Muscle layer of colon (tissue), 2 donors: ENCODE results near the gene KCTD1.

Experiments used
- H3K27ac ChIP-seq: one replicate; pipeline ENCODE4 v1.7.0; 2013; ENCODE audit warnings: low read depth, mild to moderate bottlenecking, low read length, moderate library complexity
- H3K27me3 ChIP-seq, 2 donors: one replicate each; pipeline ENCODE4 v1.7.0; 2013; ENCODE audit warnings: low read length in 2 of 2, mild to moderate bottlenecking in 2 of 2; ENCODE audit not compliant: insufficient read depth in 2 of 2, control insufficient read depth in 1 of 2
- H3K36me3 ChIP-seq: one replicate; pipeline ENCODE4 v1.7.0; 2013; ENCODE audit warnings: mild to moderate bottlenecking, low read length; ENCODE audit not compliant: insufficient read depth
- H3K4me1 ChIP-seq: one replicate; pipeline ENCODE4 v1.7.0; 2013; ENCODE audit warnings: mild to moderate bottlenecking, low read length; ENCODE audit not compliant: insufficient read depth
- H3K4me3 ChIP-seq, 2 donors: one replicate each; pipeline ENCODE4 v1.7.0; 2013; ENCODE audit warnings: low read length in 2 of 2, low read depth in 1 of 2, mild to moderate bottlenecking in 1 of 2, moderate library complexity in 1 of 2
- H3K9ac ChIP-seq: one replicate; pipeline ENCODE4 v1.7.0; 2013; ENCODE audit warnings: low read length
- H3K9me3 ChIP-seq: one replicate; pipeline ENCODE4 v1.7.0; 2013; ENCODE audit warnings: mild to moderate bottlenecking, low read length
- donor health status: abdominal sarcoma.
- donor health status: Adenocarcinoma of cecum.

Gene KCTD1

DNA sequence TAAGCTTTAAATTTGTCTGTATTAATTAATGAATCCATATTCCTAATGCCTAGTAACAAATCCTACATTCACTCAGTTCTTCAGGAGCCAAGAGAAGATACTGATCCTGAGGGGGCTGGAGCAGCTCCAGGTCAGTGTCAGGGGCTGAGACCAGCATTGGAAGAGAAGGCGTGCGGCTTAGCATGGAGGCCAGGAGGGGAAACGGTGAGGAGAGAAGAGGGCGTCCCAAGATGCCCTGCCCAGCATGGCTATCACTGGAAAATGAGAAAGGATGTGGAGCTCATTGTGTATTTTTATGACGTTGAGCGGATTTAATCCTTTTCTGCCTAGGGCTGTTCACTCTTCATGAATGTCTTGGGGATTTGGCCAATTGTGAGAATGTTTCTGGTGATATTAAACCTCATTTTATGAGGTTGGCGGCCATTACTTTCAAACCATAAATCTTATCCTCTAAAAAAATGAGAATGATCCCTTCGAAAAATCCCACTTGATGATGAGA is 131.7 kb downstream of the KCTD1 start:
- H3K27me3 ChIP-seq, result no peaks in the 10 kb centered on the region
- no peak overlapping the region for H3K4me3 ChIP-seq
- H3K36me3 ChIP-seq, result no peaks in the 10 kb centered on the region
- H3K27ac ChIP-seq, result no peak overlapping the region
- H3K4me1 ChIP-seq, result no peaks in the 10 kb centered on the region
- no peaks in the 10 kb centered on the region for H3K9me3 ChIP-seq
- H3K9ac ChIP-seq, result no peak overlapping the region

GRCh38 chr18:26415631-26416030 is 132.7 kb downstream of the KCTD1 start:
- Histone ChIP-seq H3K27ac (no peak overlapping the region), H3K9ac (no peak overlapping the region), H3K9me3 (no peaks in the 10 kb centered on the region), H3K4me1 (no peaks in the 10 kb centered on the region), H3K4me3 (no peak overlapping the region), H3K36me3 (no peaks in the 10 kb centered on the region), H3K27me3 (no peaks in the 10 kb centered on the region)

GRCh38 chr18:26414901-26415440 is 133.4 kb downstream of the KCTD1 start:
- H3K27ac ChIP-seq, result no peak overlapping the region
- no peaks in the 10 kb centered on the region for H3K9me3 ChIP-seq
- no peak overlapping the region for H3K9ac ChIP-seq
- no peaks in the 10 kb centered on the region for H3K36me3 ChIP-seq
- H3K27me3 ChIP-seq, result no peaks in the 10 kb centered on the region
- no peak overlapping the region for H3K4me3 ChIP-seq
- H3K4me1 ChIP-seq, result no peaks in the 10 kb centered on the region

GRCh38 chr18:26409091-26409490 is 139.3 kb downstream of the KCTD1 start:
- no peaks in the 10 kb centered on the region for H3K9me3 ChIP-seq
- no peaks in the 10 kb centered on the region for H3K27me3 ChIP-seq
- H3K27ac ChIP-seq, result no peak overlapping the region
- H3K4me3 ChIP-seq, result no peak overlapping the region
- no peak overlapping the region for H3K9ac ChIP-seq
- H3K36me3 ChIP-seq, result no peaks in the 10 kb centered on the region
- no peaks in the 10 kb centered on the region for H3K4me1 ChIP-seq

DNA sequence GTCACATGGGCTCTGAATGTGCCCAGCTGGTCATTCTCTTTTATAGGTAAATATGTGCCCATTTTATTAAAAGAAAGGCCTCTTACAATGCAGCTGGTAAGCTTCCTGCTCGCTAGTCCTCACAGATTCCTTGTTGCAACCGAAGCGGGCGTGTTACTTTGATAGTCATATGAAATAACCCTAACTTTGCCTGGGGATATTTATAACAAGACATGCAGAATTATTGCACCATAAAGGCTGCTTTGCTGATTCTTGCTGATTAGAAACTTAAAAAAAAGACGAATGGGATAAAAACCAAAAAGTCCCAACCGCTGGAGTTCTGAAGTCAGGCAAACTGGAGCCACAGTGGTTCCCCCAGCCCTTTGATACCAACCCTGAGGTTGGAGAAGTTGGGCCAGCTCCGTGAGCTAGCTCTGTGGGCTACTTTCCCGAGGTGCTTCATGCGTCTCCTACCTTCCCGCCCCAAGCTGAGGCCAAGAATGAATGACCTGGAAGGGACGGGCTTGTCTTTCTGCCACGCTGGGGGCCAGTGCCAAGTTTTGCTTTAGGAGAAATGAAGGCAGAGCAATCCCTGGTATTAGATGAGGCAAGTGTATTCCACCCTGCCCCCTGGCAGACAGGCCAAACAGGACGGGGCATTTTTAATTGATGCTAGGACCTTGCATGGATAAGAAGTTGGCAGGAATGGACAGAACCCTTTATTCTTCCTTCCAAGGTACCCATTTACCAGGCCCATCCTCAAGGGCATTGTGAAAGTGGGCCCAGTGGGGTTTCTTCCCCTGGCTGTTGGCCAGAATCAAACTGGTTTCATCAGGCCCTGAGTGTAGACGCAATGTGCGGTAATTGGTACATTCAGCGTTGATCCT is 140.4 kb downstream of the KCTD1 start:
- Histone ChIP-seq H3K27ac (no peak overlapping the region), H3K4me1 (no peaks in the 10 kb centered on the region), H3K9me3 (no peaks in the 10 kb centered on the region), H3K9ac (no peak overlapping the region), H3K27me3 (no peaks in the 10 kb centered on the region), H3K36me3 (no peaks in the 10 kb centered on the region), H3K4me3 (no peak overlapping the region)

DNA sequence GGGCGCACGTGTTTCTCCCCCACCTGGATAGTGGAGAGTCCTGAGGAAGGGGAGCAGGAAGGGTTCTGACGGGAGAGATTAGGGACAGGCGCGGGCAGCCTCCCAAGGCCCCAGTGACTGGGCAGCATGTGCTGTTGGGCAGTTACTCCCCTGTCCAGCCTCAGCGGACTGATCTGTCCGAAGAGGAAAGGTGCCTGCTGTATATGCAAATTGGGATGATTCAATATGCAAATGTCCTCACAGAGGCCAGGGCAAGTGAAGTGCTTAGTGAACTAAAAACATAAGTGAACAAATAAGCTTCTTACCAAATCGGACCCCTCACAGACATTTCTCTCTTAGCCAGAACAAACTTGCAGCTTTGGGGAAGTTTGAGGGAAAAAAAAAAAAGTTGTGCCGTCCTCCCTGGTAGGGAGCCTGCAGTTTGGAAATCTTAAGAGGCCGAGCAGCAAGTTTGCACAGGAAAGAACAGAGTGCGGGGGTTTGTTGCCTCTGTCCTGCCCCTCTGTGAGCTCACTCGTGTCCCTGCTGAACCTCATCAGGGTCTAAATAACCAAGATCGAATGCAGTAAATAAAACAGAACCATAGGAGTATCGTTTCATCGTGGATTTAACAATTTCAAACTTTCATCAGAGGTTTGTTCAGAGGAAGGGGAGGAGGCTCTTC is 141.4 kb downstream of the KCTD1 start:
- no peaks in the 10 kb centered on the region for H3K27me3 ChIP-seq
- no peak overlapping the region for H3K27ac ChIP-seq
- H3K9me3 ChIP-seq, result no peaks in the 10 kb centered on the region
- H3K4me3 ChIP-seq, result no peak overlapping the region
- H3K36me3 ChIP-seq, result no peaks in the 10 kb centered on the region
- H3K4me1 ChIP-seq, result no peaks in the 10 kb centered on the region
- no peak overlapping the region for H3K9ac ChIP-seq

DNA sequence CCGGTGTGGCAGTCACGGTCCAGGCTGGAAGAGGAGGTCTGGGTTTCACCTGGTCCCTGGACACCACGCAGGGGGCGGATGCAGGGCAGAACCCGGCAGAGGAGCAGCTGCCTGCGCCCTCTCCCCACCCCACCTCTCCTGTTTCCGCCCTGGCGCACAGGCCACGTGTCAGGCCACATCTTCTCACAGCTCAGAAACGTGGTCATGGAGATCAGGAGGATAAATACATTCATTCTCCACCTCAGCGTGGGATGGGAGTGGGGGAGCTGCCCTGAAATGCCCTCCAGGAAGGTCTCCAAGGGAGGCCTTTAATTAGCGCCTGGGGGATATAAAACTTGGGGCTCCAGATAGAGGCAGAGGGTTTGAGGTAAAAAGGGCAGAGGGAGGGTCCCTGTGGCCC is 142.0 kb downstream of the KCTD1 start:
- Histone ChIP-seq H3K27ac (no peak overlapping the region), H3K4me3 (no peak overlapping the region), H3K4me1 (no peaks in the 10 kb centered on the region), H3K27me3 (no peaks in the 10 kb centered on the region), H3K9ac (no peak overlapping the region), H3K9me3 (no peaks in the 10 kb centered on the region), H3K36me3 (no peaks in the 10 kb centered on the region)

DNA sequence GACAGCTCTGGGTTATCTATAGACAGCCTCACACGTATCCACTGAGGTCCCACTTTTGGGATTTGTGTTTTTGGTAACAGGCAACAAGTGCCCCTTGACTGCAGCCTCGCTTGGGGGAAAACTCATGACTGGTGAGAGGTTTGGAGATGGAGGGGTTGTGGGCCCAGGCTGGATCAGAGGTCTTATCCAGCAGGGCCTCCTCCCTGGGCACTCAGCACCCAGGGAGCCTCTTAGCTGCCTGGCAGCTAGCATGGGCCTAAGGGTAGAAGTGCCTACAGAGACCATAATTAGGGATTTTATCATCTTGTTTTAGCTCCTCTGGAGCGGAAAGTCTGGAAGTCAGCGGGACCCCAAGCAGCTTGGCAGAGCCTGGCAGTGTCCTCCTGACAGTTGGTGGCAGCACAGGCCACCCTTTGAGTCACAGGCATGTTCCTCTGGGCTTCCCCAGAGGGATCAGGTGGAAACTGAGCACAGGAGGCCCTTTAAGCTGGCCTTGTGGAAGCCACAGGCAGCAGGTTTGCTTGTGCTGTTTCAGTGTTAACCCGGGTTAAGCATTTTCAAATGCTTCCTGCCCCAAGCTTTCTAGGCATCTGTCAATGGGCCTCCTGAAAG is 143.1 kb downstream of the KCTD1 start:
- Histone ChIP-seq H3K36me3 (no peaks in the 10 kb centered on the region), H3K27me3 (no peaks in the 10 kb centered on the region), H3K9me3 (no peaks in the 10 kb centered on the region), H3K4me3 (no peak overlapping the region), H3K4me1 (no peaks in the 10 kb centered on the region), H3K9ac (no peak overlapping the region), H3K27ac (no peak overlapping the region)
